Heart left ventricle (tissue), 13 donors: ENCODE results near the gene UCHL1.

Source experiments
- CTCF ChIP-seq, 12 donors: fragments of 200-600 bp; sonication (generic) in 4 of 12; IDR thresholded peaks; one replicate each; pipeline versions ENCODE4 v1.5.0 to v1.8.0; 2018 to 2022; ENCODE audit warnings: antibody characterized with exemption in 12 of 12, mild to moderate bottlenecking in 5 of 12
- POLR2A ChIP-seq, 2 donors: fragments of 450-650 bp; IDR thresholded peaks; one replicate each; pipeline ENCODE4 v1.6.1; 2017; ENCODE audit warnings: antibody characterized with exemption in 2 of 2, mild to moderate bottlenecking in 2 of 2, moderate library complexity in 2 of 2
- donor health status: ischemic (EF 13 %, LVEDD 7.1; RV severe dilation, severe dysfunction).
- donor health status: DM: no; HTN: yes; CAD: no.
- donor health status: DM: no; HTN: no; CAD: no.
- donor health status: ischemic (EF 25% LVEDD 6.9; RV normal size, moderate dysfunction).
- donor health status: ischemic (EF 25% LVEDD 5.7; RV mildly dilated, moderate dysfunction).
- donor health status: ischemic (EF 35%, LVEDD 5.7; RV mildly dilated, moderate dysfunction).
- donor health status: nonischemic (EF 11% LVEDD 7.7; RV severe dilation, severe dysfunction).
- donor health status: DM: yes; HTN: yes; CAD: no.
- donor health status: PGD.
- donor health status: ischemic (EF 29% LVEDD 5.4; RV normal size, mild dysfunction).
- donor health status: nonischemic (EF 23%, LVEDD 6.1; RV moderate dilation, normal function).

DNA sequence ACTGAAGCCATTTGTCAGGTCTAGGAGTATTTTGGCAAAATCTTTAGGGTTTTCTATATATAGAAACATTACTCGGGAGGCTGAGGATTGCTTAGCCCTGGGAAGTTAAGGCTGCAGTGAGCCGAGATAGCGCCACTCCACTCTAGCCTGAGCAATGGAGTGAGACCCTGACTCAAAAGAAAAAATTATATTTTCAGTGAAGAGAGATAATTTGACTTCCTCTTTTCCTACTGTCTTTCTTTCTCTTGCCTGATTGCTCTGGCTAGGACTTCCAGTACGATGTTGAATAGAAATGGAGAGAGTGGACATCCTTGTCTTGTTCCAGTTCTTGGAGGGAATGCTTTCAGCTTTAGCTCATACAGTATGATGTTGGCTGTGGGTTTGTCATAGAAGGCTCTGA is 44.4 kb downstream of the UCHL1 start:
- TF ChIP-seq POLR2A (IDR thresholded peaks at IDR 0.05) (no peak), CTCF (IDR thresholded peaks at IDR 0.05) (no peak)
